Naive thymus-derived CD4-positive, alpha-beta T cell (primary cell): ENCODE results near the gene SMARCD1. TPM values are rescaled to one million over a fixed set of nuclear protein-coding genes. Genes with fewer than 3 reads are reported as not detected.

Experiments
- ATAC-seq: fragments of 150-1000 bp; cut with Tn5 transposase; 2 replicates; pipeline ENCODE4 v1.10.0; 2021; ENCODE audit warnings: mild to moderate bottlenecking, moderate library complexity
- CTCF ChIA-PET: fragments of 350-600 bp; sonication (Branson Sonifier 250); formaldehyde crosslinking; loops from one replicate; lab custom pipeline; 2021; ENCODE audit warnings: antibody characterized with exemption; lab: Charles Lee
- POLR2A ChIA-PET: fragments of 350-600 bp; sonication (Branson Sonifier 250); formaldehyde crosslinking; loops from one replicate; lab custom pipeline; 2021; ENCODE audit warnings: antibody characterized with exemption, inconsistent platforms; lab: Charles Lee
- DNase-seq, 9 donors: peaks; one replicate each; pipeline versions ENCODE4 v3.0.0 to v3.0.0-alpha.2; 2020 to 2022; ENCODE audit warnings: mixed read lengths in 1 of 9
- H3K27ac ChIP-seq: one replicate; pipeline ENCODE4 v1.7.0; 2013; ENCODE audit warnings: mild to moderate bottlenecking, low read depth, low read length, moderate library complexity
- H3K27me3 ChIP-seq, 2 donors: one replicate each; pipeline ENCODE4 v1.7.0; 2013; ENCODE audit warnings: low read length in 2 of 2, mild to moderate bottlenecking in 2 of 2, moderate library complexity in 2 of 2; ENCODE audit not compliant: control insufficient read depth in 2 of 2, insufficient read depth in 2 of 2
- H3K36me3 ChIP-seq, 3 experiments: 1 replicate in 2 of 3; 2 replicates in 1 of 3; pipeline ENCODE4 v1.7.0; 2013; ENCODE audit warnings: low read length in 3 of 3, mild to moderate bottlenecking in 3 of 3, moderate library complexity in 1 of 3; ENCODE audit not compliant: insufficient read depth in 3 of 3, control insufficient read depth in 2 of 3
- H3K4me1 ChIP-seq, 2 donors: one replicate each; pipeline ENCODE4 v1.7.0; 2013; ENCODE audit warnings: low read length in 2 of 2, mild to moderate bottlenecking in 2 of 2, moderate library complexity in 1 of 2; ENCODE audit not compliant: control insufficient read depth in 2 of 2, insufficient read depth in 2 of 2
- H3K4me3 ChIP-seq: 2 replicates; pipeline ENCODE4 v1.7.0; 2013; ENCODE audit warnings: mild to moderate bottlenecking, low read length
- H3K9me3 ChIP-seq, 3 experiments: 1 replicate in 2 of 3; 2 replicates in 1 of 3; pipeline ENCODE4 v1.7.0; 2013; ENCODE audit warnings: low read length in 3 of 3; ENCODE audit not compliant: control insufficient read depth in 2 of 3
- H3K27ac Mint-ChIP-seq, 9 donors: one replicate each; pipeline ENCODE4 v1.8.0; 2020 to 2022; ENCODE audit warnings: mixed read lengths in 9 of 9, mild to moderate bottlenecking in 8 of 9, moderate library complexity in 5 of 9, inconsistent platforms in 2 of 9
- H3K27me3 Mint-ChIP-seq, 5 donors: one replicate each; pipeline ENCODE4 v1.8.0; 2021 to 2022; ENCODE audit warnings: mixed read lengths in 5 of 5, mild to moderate bottlenecking in 1 of 5
- H3K36me3 Mint-ChIP-seq, 5 donors: one replicate each; pipeline ENCODE4 v1.8.0; 2020 to 2022; ENCODE audit warnings: mixed read lengths in 5 of 5, mild to moderate bottlenecking in 3 of 5, inconsistent platforms in 1 of 5
- H3K4me1 Mint-ChIP-seq, 7 donors: one replicate each; pipeline ENCODE4 v1.8.0; 2020 to 2022; ENCODE audit warnings: mixed read lengths in 7 of 7, mild to moderate bottlenecking in 3 of 7, inconsistent platforms in 1 of 7
- H3K4me3 Mint-ChIP-seq, 10 donors: one replicate each; pipeline ENCODE4 v1.8.0; 2020 to 2022; ENCODE audit warnings: mild to moderate bottlenecking in 10 of 10, mixed read lengths in 10 of 10, moderate library complexity in 6 of 10, inconsistent platforms in 2 of 10
- H3K9me3 Mint-ChIP-seq, 11 donors: one replicate each; pipeline ENCODE4 v1.8.0; 2020 to 2022; ENCODE audit warnings: mixed read lengths in 11 of 11, mild to moderate bottlenecking in 4 of 11, inconsistent platforms in 1 of 11, moderate library complexity in 1 of 11
- intact Hi-C, 2 donors: fragments of 100-400 bp; cut with micrococcal nuclease; formaldehyde crosslinking; loops; one replicate each; pipeline ENCODE4 v1.15.1; 2023
- polyA plus RNA-seq, 2 donors: library from polyadenylated mRNA; unstranded; fragments of 300-500 nt; fragmentation: Illumina TruSeq; gene quantifications; one replicate each; pipeline ENCODE4 v1.2.3, GENCODE V29; 2021
- total RNA-seq, 6 experiments: library from RNA in 5 of 6; stranded (reverse) in 5 of 6; gene quantifications; 1 replicate in 5 of 6; 2 replicates in 1 of 6; pipeline ENCODE4 v1.2.3 and lab custom pipeline; 2021 to 2026

Gene SMARCD1
- total and polyA plus RNA-seq, 7 experiments from 2014 or later, result 9.5 to 88.5 (median 67.2) TPM

DNA sequence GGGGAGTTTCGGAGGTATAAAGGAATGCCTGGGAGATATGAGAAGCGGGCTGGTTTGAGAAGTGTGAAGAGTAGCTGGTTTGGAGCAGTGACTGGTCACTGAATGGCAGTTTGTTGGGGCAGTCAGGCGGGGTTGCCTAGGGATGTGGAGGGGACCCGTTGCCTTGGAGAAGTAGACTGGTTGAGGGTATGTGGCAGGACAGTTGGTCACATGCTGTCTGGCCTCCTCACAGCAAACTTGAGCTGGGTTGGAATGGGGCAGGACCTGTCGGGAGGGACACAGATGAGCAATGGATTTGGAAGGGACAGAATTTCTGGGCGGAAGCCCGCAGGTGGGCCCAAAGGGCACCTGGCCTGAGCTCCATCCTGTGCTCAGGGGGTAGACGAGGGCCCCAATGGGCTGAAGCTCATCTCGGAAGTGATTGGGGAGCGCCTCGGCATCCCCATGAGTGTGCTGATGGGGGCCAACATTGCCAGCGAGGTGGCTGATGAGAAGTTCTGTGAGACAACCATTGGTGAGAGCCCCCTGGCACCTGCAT, 20.8 kb downstream of the SMARCD1 start:
- Mint-ChIP-seq H3K9me3 (no peaks in the 10 kb centered on the region), H3K4me3 (no peak overlapping the region), H3K27ac (peak overlapping the region in 1 of 9 donors; percentile 65), H3K4me1 (peaks cover 0 to 10% (median 6%) of the 10 kb centered on the region in 7 donors), H3K27me3 (no peaks in the 10 kb centered on the region), H3K36me3 (peaks cover 0 to 3% (median 0%) of the 10 kb centered on the region in 5 donors)
- CTCF ChIA-PET, result interaction anchor here (0.5 to 1.2 kb wide), 2 partner anchors 16 to 1463 kb away, joined by 3 to 4 read pairs; no protein-coding TSS in a partner anchor
- H3K36me3 ChIP-seq, result no peaks in the 10 kb centered on the region
- H3K4me1 ChIP-seq, result peaks cover 0 to 2% of the 10 kb centered on the region in 2 donors
- H3K4me3 ChIP-seq, result no peak overlapping the region
- no peaks in the 10 kb centered on the region for H3K9me3 ChIP-seq
- POLR2A ChIA-PET, result interaction anchor here (0.5 to 1.7 kb wide), 2 partner anchors 20 to 81 kb away, joined by 3 to 6 read pairs; partner anchors contain the start of gene RACGAP1
- DNase-seq, result no peak
- no peak for ATAC-seq
- no peaks in the 10 kb centered on the region for H3K27me3 ChIP-seq
- H3K27ac ChIP-seq, result no peak overlapping the region
- intact Hi-C loops, result no loop called here

DNA sequence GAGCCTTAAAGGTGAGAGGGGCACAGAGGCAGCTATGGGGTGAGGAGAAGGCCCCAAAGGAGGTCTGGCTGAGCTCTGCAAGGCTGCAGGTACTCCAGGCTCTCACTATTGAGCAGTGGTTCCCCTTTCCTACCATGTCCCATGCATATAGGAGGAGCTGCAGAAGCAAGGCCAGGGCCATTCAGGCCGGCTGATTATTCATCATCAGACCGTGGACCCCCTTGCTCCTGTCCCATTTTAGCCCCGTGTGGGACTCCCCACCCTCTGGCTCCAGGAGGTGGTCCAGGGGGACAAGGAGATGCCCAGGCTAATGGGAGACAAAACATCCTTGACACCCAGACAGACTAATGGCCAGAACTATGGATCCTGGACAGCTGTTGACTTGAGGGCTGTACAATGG, 21.8 kb downstream of the SMARCD1 start:
- Histone ChIP-seq H3K4me3 (no peak overlapping the region), H3K9me3 (no peaks in the 10 kb centered on the region), H3K27me3 (no peaks in the 10 kb centered on the region), H3K4me1 (peaks cover 0 to 4% of the 10 kb centered on the region in 2 donors), H3K36me3 (no peaks in the 10 kb centered on the region), H3K27ac (no peak overlapping the region)
- ATAC-seq, result no peak
- intact Hi-C loops, result no loop called here
- no peak for DNase-seq
- no peaks in the 10 kb centered on the region for H3K36me3 Mint-ChIP-seq
- no peak overlapping the region for H3K4me3 Mint-ChIP-seq
- H3K27me3 Mint-ChIP-seq, result no peaks in the 10 kb centered on the region
- CTCF ChIA-PET, result interaction anchor here (0.5 to 1.5 kb wide), 3 partner anchors 17 to 89 kb away, joined by 3 to 5 read pairs (median 4); partner anchors contain the start of gene SMARCD1
- peak overlapping the region in 1 of 9 donors; percentile 25 for H3K27ac Mint-ChIP-seq
- H3K9me3 Mint-ChIP-seq, result no peaks in the 10 kb centered on the region
- peaks cover 0 to 15% (median 11%) of the 10 kb centered on the region in 7 donors for H3K4me1 Mint-ChIP-seq
- POLR2A ChIA-PET, result interaction anchor here (1.7 kb wide), 1 partner anchor 21 kb away, joined by 3 read pairs; no protein-coding TSS in a partner anchor

DNA sequence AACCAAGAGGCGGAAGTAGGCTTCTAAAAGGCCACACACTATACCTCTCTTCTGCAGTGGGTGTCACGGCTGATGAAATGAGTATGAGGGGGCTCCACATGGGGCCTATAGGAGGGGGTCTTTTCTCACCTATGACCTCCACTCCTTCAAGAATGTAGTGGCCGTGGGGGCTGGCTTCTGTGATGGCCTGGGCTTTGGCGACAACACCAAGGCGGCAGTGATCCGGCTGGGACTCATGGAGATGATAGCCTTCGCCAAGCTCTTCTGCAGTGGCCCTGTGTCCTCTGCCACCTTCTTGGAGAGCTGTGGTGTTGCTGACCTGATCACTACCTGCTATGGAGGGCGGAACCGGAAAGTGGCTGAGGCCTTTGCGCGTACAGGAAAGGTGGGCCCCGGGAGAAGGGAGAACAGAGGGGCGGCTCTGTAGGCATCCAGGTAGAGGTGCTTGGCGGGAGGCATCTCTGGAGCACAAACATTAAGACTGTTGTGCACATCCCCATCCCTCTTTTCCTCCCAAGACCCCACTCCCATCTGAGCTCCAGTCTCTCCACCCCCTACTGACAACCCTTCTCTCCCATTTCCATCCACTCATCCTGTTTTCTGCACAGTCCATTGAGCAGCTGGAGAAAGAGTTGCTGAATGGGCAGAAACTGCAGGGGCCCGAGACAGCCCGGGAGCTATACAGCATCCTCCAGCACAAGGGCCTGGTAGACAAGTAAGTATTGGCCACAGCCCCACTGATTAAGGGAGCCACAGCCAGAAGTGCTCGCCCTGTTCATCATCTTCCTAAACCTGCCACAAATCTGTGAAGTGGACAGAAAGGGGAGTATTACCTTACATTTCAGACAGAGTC, 22.5 kb downstream of the SMARCD1 start:
- DNase-seq (no peak), ATAC-seq (no peak)
- H3K36me3 ChIP-seq, result peaks cover 0 to 5% (median 0%) of the 10 kb centered on the region in 3 experiments
- Mint-ChIP-seq H3K4me3 (no peak overlapping the region), H3K27ac (peak overlapping the region in 1 of 9 donors; percentile 25), H3K36me3 (peaks cover 0 to 2% (median 0%) of the 10 kb centered on the region in 5 donors), H3K4me1 (peaks cover 0 to 16% (median 15%) of the 10 kb centered on the region in 7 donors), H3K27me3 (no peaks in the 10 kb centered on the region), H3K9me3 (no peaks in the 10 kb centered on the region)
- peaks cover under 1 to 4% of the 10 kb centered on the region in 2 donors for H3K4me1 ChIP-seq
- CTCF ChIA-PET, result interaction anchor here (0.6 to 1.5 kb wide), 3 partner anchors 18 to 37 kb away, joined by 3 to 4 read pairs (median 4); partner anchors contain the start of gene SMARCD1
- H3K27ac ChIP-seq, result no peak overlapping the region
- POLR2A ChIA-PET, result interaction anchor here (0.6 kb wide), 1 partner anchor 571 kb away, joined by 3 read pairs; no protein-coding TSS in a partner anchor
- intact Hi-C loops, result no loop called here
- H3K9me3 ChIP-seq, result no peaks in the 10 kb centered on the region
- no peak overlapping the region for H3K4me3 ChIP-seq
- H3K27me3 ChIP-seq, result no peaks in the 10 kb centered on the region

DNA sequence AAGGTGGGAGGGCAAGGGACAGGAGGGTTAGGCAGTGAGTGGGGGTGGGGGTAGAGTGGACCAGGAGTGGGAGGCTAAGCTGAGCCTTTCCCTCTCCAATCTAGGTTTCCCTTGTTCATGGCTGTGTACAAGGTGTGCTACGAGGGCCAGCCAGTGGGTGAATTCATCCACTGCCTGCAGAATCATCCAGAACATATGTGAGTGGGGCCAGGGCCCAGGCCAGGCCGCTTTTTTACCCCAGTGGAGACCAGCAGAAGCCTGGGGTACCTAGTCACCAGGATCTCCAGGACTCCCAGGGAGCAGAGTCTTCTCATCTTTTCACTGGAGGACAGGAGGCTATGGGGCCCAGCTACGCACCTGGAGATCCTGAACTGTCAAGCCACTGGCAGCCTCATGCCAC, 24.2 kb downstream of the SMARCD1 start:
- no peak overlapping the region for H3K4me3 Mint-ChIP-seq
- Histone ChIP-seq H3K4me3 (no peak overlapping the region), H3K27me3 (no peaks in the 10 kb centered on the region), H3K27ac (no peak overlapping the region), H3K9me3 (no peaks in the 10 kb centered on the region), H3K4me1 (peaks cover 10 to 13% of the 10 kb centered on the region in 2 donors), H3K36me3 (peaks cover 0 to 5% (median 0%) of the 10 kb centered on the region in 3 experiments)
- ChIA-PET POLR2A (interaction anchor here (0.5 to 1.9 kb wide), 2 partner anchors 165 to 175 kb away, joined by 3 to 4 read pairs; no protein-coding TSS in a partner anchor), CTCF (interaction anchor here (0.5 to 4.2 kb wide), 3 partner anchors 19 to 100 kb away, joined by 4 to 29 read pairs (median 18); partner anchors contain the start of gene SMARCD1)
- no peak overlapping the region for H3K27ac Mint-ChIP-seq
- peaks cover 0 to 3% (median under 1%) of the 10 kb centered on the region in 5 donors for H3K36me3 Mint-ChIP-seq
- intact Hi-C loops, result no loop called here
- H3K9me3 Mint-ChIP-seq, result no peaks in the 10 kb centered on the region
- peaks cover 2 to 27% (median 22%) of the 10 kb centered on the region in 7 donors for H3K4me1 Mint-ChIP-seq
- no peaks in the 10 kb centered on the region for H3K27me3 Mint-ChIP-seq
- DNase-seq (no peak), ATAC-seq (no peak)

DNA sequence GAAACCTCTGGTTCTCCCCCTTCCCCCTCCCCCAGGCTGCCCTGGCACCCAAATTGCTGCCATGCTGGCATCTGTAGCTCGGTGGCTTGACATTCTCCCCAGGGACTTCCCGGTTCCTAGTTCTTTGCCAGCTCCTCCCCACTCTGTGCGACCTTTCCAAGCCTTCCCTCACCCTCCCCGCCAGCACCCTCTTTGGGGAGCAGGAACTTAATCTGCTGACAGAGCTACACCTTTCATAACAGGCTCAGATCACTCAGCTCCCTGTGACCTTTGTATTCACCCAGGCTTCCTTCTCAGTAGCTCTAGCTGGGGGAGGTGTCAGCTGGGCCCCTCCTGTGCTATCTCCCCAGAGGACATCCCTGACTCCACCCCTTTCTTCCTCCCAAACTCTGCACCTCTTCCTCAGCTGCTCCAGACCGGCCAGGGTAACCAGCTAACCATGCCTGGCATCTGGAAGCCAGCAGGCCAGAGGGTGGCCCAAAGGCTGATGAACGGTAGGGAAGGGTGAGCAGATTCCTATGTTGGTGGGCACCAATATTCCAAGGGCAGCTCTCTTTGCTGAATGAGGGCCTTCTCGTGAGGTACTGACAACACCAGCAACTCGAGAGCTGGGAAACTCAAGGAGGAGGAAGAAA, 25.1 kb downstream of the SMARCD1 start:
- H3K4me1 ChIP-seq, result peaks cover 11 to 15% of the 10 kb centered on the region in 2 donors
- ChIA-PET POLR2A (interaction anchor here (0.5 to 4.3 kb wide), 11 partner anchors 7 to 410 kb away, joined by 3 to 53 read pairs (median 11); partner anchors contain the start of genes GPD1, RACGAP1 and SMARCD1), CTCF (interaction anchor here (0.6 to 4.2 kb wide), 12 partner anchors 10 to 143 kb away, joined by 3 to 29 read pairs (median 8); partner anchors contain the start of genes CERS5 and SMARCD1)
- H3K9me3 ChIP-seq, result no peaks in the 10 kb centered on the region
- DNase-seq (no peak), ATAC-seq (no peak)
- no peaks in the 10 kb centered on the region for H3K9me3 Mint-ChIP-seq
- H3K4me3 ChIP-seq, result no peak overlapping the region
- no peak overlapping the region for H3K27ac ChIP-seq
- peaks cover 0 to 5% (median 5%) of the 10 kb centered on the region in 5 donors for H3K36me3 Mint-ChIP-seq
- intact Hi-C loops, result loop anchor here (5.0 to 10.0 kb wide), 4 partner anchors 543 to 915 kb away; partner anchors contain the start of genes ATF1 (in 1 of the 2), MCRS1 (in 1 of the 2), SLC11A2 (in 1 of the 2) and TUBA1C (in 1 of the 2)
- H3K27me3 ChIP-seq, result no peaks in the 10 kb centered on the region
- peak overlapping the region in 3 of 9 donors; percentile 55 to 82 (median 76) for H3K27ac Mint-ChIP-seq
- H3K27me3 Mint-ChIP-seq, result no peaks in the 10 kb centered on the region
- peaks cover 6 to 31% (median 25%) of the 10 kb centered on the region in 7 donors for H3K4me1 Mint-ChIP-seq
- peaks cover 0 to 5% (median 0%) of the 10 kb centered on the region in 3 experiments for H3K36me3 ChIP-seq
- H3K4me3 Mint-ChIP-seq, result peak overlapping the region in 4 of 10 donors; percentile 29 to 61 (median 37)
